Tibial artery (tissue), 4 donors: ENCODE results near the gene TXNDC9.
"Not testable (repeated sequence)": the region's sequence is repeated elsewhere in the genome, so short reads cannot be mapped to it uniquely, and the experiment has no call there.

Experiments
- DNase-seq, 2 donors: peaks; one replicate each; pipeline ENCODE4 v3.0.0-alpha.2; 2019
- H3K27ac ChIP-seq, 2 donors: fragments of 200-600 bp; sonication (generic) in 1 of 2; 1 replicate in 1 of 2; 2 replicates in 1 of 2; pipeline ENCODE4 v1.5.1; 2018 to 2019; ENCODE audit warnings: mild to moderate bottlenecking in 1 of 2
- H3K27me3 ChIP-seq, 2 donors: fragments of 200-600 bp; sonication (generic) in 1 of 2; one replicate each; pipeline versions ENCODE4 v1.5.1 to v1.6.0; 2016 to 2019
- H3K36me3 ChIP-seq, 3 donors: fragments of 200-600 bp; sonication (generic) in 2 of 3; one replicate each; pipeline ENCODE4 v1.5.1; 2016 to 2019; ENCODE audit warnings: mild to moderate bottlenecking in 2 of 3
- H3K4me1 ChIP-seq, 4 donors: fragments of 200-600 bp; sonication (generic) in 2 of 4; 1 replicate in 3 of 4; 2 replicates in 1 of 4; pipeline ENCODE4 v1.5.1; 2016 to 2019
- H3K4me3 ChIP-seq, 2 donors: fragments of 200-600 bp; sonication (generic) in 1 of 2; 1 replicate in 1 of 2; 2 replicates in 1 of 2; pipeline ENCODE4 v1.5.1; 2018 to 2019; ENCODE audit warnings: mild to moderate bottlenecking in 2 of 2
- H3K9me3 ChIP-seq, 3 donors: fragments of 200-600 bp; sonication (generic) in 1 of 3; one replicate each; pipeline ENCODE4 v1.5.1; 2016 to 2019
- CTCF ChIP-seq, 2 experiments: fragments of 200-600 bp in 1 of 2; fragments of 450-650 bp in 1 of 2; IDR thresholded peaks; one replicate each; pipeline ENCODE4 v1.5.1; 2017 to 2019; ENCODE audit warnings: antibody characterized with exemption in 2 of 2, mild to moderate bottlenecking in 1 of 2, moderate library complexity in 1 of 2
- intact Hi-C: fragments of 100-400 bp; cut with DNase I; formaldehyde crosslinking; loops from one replicate; pipeline ENCODE4 v1.15.0; 2023; ENCODE audit warnings: low total_unique reads

Gene TXNDC9

GRCh38 chr2:99317161-99317872 is 18.8 kb downstream of the TXNDC9 start:
- Histone ChIP-seq H3K27ac (no peak overlapping the region), H3K4me3 (no peak overlapping the region), H3K27me3 (no peaks in the 10 kb centered on the region), H3K9me3 (no peaks in the 10 kb centered on the region), H3K4me1 (no peaks in the 10 kb centered on the region), H3K36me3 (peaks cover 33 to 56% (median 43%) of the 10 kb centered on the region in 3 donors)
- TF ChIP-seq CTCF (IDR thresholded peaks at IDR 0.05) = no peak
- no peak for DNase-seq
- intact Hi-C loops = no loop called here

GRCh38 chr2:99301097-99301496 is 35.0 kb downstream of the TXNDC9 start, which contains the start of gene LYG1:
Gene LYG1, minus strand, starts transcription at chr2:99301197. Its CDS starts 5,527 bp downstream, at chr2:99295670.
- H3K9me3 ChIP-seq, H3K4me1 ChIP-seq, H3K27me3 ChIP-seq, H3K4me3 ChIP-seq, DNase-seq, intact Hi-C loops, H3K27ac ChIP-seq: not testable (repeated sequence)
- peaks cover 8 to 14% (median 10%) of the 10 kb centered on the region in 3 donors for H3K36me3 ChIP-seq

- no peaks in the 10 kb centered on the region for H3K9me3 ChIP-seq
- H3K27me3 ChIP-seq = no peaks in the 10 kb centered on the region
- H3K4me3 ChIP-seq = no peak overlapping the region
- H3K27ac ChIP-seq = no peak overlapping the region
- intact Hi-C loops = no loop called here
- H3K36me3 ChIP-seq = peaks cover 8 to 10% (median 9%) of the 10 kb centered on the region in 3 donors
- DNase-seq = no peak
- TF ChIP-seq CTCF (IDR thresholded peaks at IDR 0.05) = no peak
- no peaks in the 10 kb centered on the region for H3K4me1 ChIP-seq
These were observed 36.6 kb downstream of the TXNDC9 start for GRCh38 chr2:99299580-99299979.

GRCh38 chr2:99297994-99298393 is 38.1 kb downstream of the TXNDC9 start:
- intact Hi-C loops = no loop called here
- Histone ChIP-seq H3K27me3 (no peaks in the 10 kb centered on the region), H3K9me3 (no peaks in the 10 kb centered on the region), H3K36me3 (peaks cover 5 to 9% (median 8%) of the 10 kb centered on the region in 3 donors), H3K4me3 (no peak overlapping the region), H3K4me1 (no peaks in the 10 kb centered on the region), H3K27ac (no peak overlapping the region)
- no peak for TF ChIP-seq CTCF (IDR thresholded peaks at IDR 0.05)
- DNase-seq = no peak

GRCh38 chr2:99285526-99285925 is 50.6 kb downstream of the TXNDC9 start:
- Histone ChIP-seq H3K4me1 (no peaks in the 10 kb centered on the region), H3K4me3 (no peak overlapping the region), H3K9me3 (no peaks in the 10 kb centered on the region), H3K27me3 (no peaks in the 10 kb centered on the region), H3K27ac (no peak overlapping the region), H3K36me3 (peaks cover 7 to 34% (median 19%) of the 10 kb centered on the region in 3 donors)
- no peak for DNase-seq
- intact Hi-C loops = no loop called here
- TF ChIP-seq CTCF (IDR thresholded peaks at IDR 0.05) = no peak

GRCh38 chr2:99279969-99280695 is 56.0 kb downstream of the TXNDC9 start:
- DNase-seq = no peak
- Histone ChIP-seq H3K27ac (no peak overlapping the region), H3K27me3 (no peaks in the 10 kb centered on the region), H3K4me3 (no peak overlapping the region), H3K4me1 (no peaks in the 10 kb centered on the region), H3K36me3 (peaks cover 7 to 22% (median 7%) of the 10 kb centered on the region in 3 donors), H3K9me3 (no peaks in the 10 kb centered on the region)
- no peak for TF ChIP-seq CTCF (IDR thresholded peaks at IDR 0.05)
- intact Hi-C loops = no loop called here
